GM18517 (cell line): ENCODE data around the gene GBGT1.
"Not testable (repeated sequence)": the region's sequence is repeated elsewhere in the genome, so short reads cannot be mapped to it uniquely, and the experiment has no call there.

ENCODE experiments used
- ATAC-seq: cut with Tn5 transposase; IDR thresholded peaks from one replicate; pipeline ENCODE4 v1.9.1; 2021; ENCODE audit warnings: mild to moderate bottlenecking, moderate library complexity; ENCODE audit not compliant: unreplicated experiment

GBGT1 gene

DNA sequence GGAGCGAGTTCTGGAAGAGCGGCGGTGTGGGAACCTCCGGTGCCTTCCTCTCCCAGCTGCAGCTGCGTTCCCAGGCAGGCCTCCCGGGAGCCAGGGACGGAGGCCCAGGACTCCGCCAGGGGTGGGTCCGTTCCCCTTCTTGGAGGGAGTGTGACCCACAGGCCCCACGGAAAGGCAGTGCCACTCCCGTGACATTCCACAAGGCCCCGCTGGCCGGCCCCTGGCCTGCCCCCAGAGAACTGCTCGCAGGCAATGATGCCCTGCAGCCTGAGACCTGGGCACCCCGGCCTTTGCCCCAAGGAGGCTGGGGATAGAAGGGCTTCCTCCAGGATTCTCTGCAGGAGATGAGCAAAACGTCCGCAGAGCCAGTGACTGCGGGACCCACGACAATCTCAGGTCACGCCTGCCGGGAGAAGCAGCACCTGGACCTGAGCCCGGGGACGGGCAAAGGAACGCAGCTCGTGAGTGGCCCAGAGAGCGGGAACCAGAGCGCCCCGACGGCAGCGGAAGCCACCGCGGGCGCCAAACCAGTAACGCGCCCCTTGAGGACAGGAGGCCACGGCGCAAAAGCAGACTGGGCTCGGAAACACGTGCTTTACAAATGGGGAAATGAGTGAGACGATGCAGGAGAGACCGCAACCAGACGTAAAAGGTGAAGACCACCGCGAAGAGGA, 36.1 kb upstream of the GBGT1 start:
- no peak for ATAC-seq

DNA sequence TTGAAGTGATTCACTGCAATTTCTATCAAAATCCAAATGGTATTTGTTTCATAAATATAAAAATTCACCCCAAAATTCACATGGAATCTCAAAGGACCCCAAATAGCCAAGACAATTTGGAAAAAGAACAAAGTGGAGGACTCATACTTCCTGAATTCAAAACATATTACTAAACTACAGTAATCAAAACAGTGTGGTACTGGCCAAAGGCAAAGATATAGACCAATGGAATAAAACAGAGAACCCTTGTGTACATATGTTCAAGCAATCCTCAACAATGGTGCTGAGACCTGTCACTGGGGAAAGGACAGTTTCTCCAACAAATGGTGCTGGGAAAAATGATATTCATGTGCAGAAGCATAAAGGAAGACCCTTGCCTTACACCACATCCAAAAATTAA, 31.3 kb upstream of the GBGT1 start:
- ATAC-seq, result no peak

DNA sequence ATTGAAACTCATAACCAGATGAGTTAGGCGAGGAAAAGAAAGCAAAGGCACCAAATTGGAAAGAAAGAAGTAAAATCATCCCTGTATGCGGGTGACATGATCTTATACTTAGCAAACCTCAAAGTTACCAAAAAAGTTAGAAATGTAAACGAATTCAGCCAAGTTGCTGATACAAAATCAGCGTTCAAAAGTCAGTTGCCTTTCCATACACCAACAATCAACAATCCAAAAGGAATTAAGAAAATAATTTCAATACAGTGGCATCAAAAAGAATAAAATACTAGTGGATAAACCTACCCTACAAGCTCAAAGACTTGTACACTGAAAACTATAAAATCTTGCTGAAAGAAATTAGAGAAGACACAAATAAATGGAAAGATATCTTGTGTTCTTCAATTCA, 30.9 kb upstream of the GBGT1 start:
- ATAC-seq, result no peak

DNA sequence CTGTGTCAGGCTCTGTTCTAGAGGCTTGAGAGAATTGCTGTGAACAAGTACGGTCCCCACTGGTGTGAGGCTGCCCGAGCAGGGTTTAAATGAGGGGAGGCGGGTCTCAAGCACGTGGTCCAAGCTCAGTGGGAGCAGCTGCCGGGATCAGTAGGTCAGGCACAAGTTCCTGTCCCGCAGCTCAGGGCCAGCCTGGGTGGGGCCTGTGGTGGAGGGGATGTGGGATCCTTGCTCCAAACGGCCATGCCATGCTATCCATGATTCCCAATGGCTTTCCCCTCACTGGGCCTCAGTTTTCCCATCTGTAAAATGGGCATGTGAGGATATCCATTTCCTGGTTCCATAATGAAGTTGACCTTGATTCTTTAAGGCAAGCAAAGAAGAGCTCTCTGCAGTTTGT, 28.3 kb upstream of the GBGT1 start:
- ATAC-seq, result no peak

DNA sequence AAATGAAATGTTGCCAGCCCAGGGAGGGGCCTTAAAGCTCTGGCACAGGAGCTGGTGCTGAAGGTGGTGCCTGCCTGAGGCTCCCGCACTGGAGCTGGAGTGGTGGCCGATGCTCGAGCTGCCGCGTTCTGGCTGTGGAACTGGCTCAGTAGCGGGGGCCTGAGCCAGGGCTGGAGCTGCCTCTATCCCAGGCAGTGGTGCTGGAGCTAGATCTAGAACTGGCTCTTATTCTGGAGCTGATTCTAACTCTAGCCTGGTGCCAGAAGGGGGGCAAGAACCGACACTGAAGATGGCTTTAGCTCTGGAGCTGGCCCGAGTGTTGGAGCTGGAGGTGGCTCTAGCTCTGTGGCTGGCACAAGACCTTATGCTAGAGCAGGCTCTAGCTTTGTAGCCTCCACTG, 26.1 kb upstream of the GBGT1 start:
- no peak for ATAC-seq

DNA sequence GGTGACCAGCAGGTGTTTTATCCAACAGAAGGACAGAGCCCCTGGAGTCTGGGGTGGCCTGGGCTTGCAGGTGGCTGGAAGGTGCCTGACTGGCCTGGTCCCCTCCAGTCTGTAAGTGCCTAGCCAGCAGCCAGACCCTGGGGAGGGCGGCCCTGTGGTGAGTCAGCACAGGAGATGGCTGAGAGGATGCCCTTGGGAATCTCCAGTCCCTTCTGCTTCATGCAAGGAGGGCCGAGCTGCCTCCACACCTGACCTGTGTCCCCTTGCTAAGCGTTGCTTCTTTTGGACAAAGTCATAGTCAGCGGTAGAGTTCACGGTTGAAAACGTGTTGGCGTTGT, 25.1 kb upstream of the GBGT1 start:
- no peak for ATAC-seq

DNA sequence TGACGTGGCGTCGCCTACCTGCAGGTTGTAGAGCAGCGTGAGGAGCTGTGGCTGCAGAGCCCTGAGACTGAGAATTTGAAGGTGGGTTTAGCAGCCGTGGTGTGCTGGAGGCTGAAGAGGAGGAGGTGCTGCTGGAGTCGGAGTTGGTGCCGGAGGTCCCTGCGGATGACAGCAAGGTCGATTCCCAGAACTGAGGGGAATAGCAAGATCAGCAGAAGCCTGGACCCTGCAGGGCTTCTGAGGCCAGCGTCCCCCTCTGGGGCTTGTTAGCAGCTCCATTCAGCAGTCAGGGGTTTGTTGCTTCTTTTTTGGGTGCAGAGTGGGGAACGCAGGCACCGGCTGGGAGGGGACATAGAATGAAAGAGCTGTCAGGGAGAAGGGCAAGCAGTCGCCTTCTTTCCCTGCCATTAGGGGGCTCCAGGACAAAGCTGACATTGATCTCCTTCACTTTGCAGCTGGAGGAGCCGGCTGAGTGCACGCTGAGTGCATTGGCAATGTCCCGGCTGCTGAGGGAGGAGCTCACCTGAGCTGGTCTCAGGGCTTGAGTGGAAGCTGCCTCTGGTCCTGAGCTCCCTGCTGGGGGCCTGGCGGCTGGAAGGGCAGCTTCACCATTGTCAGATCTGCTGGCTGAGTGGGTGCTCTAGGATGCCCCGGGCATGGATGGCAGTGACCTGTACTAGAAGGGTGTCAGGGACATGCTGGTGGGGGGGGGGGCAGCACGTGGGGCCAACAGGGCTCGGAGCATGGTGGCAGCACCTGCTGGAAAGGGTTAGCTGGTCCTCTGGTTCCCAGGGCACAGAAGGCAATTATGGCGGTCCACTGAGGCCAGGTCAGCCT, 24.5 kb upstream of the GBGT1 start:
- no peak for ATAC-seq

DNA sequence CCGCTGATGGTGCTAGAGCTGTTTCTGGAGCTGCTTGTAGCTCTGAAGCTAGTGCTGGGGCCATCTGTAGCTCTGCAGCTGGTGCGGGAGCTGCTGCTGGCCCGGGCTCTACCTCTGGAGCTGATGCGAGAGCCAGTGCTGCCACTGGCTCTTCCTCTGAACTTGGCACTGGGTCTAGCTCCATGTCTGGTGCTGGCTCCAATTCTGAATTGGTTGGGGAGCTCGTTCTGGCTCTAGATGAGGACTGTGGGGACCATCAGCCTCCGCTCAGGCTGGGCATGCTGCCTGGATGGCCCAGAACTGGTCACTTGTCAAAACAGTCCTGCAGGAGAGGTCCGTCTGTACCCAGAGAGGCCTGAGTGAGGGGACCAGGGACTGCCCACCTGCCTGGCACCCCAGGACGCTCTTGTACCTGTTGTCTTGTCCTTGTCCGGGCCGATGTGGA, 23.9 kb upstream of the GBGT1 start:
- ATAC-seq, result no peak

DNA sequence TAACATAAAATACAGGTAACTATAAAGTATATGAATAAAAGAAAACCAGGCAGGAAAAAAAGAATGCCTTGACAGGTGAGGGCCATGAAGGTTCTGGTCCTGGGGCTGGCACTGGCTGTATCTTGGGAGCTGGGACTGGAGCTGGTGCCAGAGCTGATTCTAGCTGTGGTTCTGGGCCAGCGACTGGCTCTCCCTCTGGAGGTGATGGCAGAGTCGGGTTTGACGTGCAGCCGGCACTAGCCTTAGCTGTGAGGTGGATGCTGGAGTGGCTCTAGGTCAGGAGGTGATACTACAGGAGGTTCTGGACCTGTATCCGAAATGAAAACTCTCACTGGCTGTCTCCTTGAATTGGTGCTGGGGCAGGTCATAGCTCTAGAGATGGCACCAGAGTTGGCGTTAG, 23.0 kb upstream of the GBGT1 start:
- no peak for ATAC-seq

DNA sequence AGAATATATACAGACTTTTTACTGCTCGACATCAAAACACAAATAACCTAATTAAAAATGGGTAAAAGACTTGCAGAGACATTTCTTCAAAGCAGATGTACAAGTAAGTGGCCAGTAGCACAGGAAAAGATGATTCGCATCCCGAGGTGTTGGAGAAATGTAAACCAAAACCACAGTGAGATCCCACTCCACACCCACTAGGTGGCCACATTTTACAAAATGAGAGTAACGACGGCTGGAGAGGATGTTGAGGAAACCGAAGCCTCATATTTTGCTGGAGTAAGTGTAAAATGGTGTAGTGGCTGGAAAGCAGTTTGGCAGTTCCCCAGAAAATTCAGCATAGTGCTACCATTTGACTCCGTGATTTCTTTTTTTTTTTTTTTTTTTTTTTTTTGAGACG, 21.3 kb upstream of the GBGT1 start:
- no peak for ATAC-seq

DNA sequence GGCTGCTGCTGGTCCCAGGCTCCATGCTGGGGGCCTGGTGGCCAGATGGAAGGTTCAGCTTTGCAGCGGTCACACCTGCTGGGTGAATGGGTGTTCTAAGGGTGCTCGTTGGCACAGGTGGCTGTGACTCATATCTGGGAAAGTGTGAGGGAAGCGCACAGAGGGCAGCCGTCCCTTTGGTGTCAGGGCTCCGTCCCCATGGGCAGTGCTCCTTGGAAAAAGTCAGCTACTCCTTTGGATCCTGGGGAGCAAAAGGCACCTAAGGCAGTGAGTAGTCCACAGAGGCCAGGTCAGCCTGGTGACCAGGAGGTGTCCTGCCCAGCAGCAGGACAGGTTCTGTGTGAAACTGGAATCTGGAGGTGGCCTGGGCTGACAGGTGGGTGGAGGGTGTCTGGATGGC, 18.4 kb upstream of the GBGT1 start:
- ATAC-seq, result no peak

DNA sequence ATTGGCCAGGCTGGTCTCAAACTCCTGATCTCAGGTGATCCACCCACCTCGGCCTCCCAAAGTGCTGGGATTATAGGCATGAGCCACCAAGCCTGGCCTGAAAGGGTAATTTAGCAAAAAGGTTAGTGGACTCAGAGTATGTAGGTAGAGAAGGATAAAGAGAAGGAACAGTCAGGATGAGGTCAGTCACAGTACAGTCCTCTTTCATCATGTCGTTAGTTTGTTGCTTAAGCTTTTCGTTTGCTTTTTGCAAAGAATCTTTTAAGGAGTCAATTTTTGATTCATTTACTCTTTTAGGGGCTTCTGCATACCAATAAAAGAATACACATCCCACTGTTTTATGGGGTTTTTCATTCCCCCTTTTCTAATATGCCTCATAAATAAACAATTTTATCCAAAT, 17.8 kb upstream of the GBGT1 start:
- no peak for ATAC-seq

DNA sequence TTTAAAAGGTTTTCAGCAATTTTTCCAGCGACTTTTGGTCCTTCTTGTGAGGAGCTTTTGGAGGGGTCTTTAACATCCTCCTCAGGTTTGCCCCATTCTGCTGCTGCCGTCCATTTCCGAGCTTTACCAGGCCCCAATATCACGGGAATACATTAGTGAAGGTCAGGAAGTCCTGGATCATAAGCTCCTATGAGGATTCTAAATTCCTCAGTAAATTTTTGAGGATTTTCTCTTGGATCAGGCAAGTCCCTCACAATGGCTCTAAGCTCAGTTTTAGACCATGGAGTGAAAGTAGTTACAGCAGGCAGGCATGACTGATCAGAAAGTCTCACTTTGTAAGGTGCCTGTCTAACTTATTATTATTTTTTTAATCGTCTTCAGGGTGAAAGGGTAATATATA, 17.2 kb upstream of the GBGT1 start:
- no peak for ATAC-seq

DNA sequence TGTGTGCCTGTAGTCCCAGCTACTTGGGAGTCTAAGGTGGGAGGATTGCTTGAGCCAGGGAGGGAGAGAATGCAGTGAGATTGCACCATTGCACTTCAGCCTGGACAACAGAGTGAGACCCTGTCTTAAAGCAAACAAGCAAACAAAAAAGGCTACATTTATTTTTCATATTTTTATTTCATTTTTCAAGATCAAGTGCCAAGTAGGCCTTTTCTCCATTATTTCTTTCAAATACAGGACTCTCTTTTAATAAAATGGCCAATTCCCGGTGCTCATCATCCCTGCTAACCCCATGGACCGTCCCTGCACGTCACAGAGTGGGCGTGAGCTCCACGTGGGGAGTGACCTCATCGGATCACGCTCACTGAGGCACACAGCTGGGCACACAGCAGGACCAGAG, 9.3 kb upstream of the GBGT1 start:
- ATAC-seq, result no peak

DNA sequence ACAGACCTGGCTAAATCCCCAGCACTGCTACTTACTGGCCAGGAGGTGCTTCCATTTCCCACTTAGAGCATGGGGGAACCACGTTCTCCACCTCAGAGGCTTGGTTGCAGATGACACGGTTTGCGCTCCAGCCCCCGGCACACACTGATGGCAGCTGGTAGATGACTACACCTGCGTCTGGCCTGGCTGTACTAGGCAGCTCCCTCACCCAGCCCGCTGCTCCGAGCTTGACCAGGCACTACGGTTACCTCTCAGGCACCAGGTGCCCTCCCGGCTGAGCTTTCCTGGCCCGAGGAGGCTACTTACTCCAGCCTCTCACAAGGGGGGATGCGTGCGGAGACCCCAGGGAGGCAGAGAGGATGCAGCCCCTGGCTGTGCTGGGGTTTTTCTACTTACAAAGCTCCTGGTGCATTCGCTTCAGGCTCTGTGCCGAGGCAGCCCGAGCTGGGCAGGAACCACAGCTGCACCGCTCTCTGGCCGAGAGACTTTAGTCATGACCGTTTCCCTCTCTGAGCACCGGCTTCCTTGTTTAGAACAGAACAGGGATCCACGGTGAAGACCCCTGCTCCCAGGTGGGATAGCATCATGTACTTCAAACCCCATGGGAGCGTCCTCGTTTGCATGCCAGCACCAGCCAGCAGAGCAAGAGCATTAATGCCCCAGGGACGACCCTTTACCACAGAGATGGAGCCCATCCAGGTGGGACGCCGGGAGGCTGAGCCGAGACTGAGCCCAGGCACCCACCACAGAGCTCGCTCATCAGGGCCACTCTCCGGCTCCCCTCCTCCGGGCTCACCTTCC, 7.6 kb upstream of the GBGT1 start:
- ATAC-seq, result no peak

DNA sequence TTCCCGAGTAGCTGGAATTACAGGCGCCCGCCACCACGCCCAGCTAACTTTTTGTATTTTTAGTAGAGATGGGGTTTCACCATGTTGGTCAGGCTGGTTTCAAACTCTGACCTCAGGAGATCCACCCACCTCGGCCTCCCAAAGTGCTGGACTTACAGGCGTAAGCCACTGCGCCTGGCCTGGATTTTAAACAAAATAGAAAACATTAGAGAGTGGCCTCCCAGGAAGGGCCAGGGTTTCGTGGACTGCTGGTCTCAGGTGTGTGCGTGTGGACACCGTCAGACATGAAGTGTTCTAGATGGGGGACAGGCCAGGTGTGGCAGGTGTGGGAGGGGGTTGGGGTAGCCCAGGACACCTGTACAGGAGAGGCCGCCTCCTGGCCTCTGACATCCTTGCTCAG, 7.0 kb upstream of the GBGT1 start:
- ATAC-seq, result no peak

DNA sequence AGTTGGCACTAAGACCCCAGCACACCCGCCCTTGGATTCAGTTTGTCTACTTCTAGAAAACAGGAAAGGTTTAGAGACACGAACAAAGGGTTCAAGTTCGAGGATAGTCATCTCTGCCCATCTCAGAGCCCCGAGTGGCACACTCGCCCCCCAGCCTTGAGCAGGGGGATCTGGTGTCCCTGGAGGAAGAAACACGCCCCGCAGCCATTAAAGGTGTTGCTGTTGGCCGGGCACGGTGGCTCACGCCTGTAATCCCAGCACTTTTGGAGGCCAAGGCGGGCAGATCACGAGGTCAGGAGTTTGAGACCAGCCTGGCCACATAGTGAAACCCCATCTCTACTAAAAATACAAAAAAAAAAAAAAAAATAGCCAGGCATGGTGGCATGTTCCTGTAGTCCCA, 6.0 kb upstream of the GBGT1 start:
- ATAC-seq, result not testable (repeated sequence)

DNA sequence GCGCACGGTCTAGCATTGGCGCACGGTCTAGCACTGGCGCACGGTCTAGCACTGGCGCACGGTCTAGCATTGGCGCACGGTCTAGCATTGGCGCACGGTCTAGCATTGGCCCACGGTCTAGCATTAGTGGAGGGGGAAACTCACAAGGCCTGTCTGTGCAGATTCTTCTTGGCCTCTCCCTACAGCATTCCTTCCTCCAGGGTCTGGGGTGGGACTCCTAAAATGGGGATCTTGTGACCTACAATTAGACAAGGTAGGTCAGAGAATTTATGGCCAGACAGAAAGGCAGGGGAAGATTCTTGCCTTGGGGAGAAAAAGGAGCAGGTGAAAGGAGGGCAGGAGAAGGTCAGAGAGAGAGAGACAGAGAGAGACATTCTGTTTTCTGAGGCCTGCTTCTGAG, 5.4 kb upstream of the GBGT1 start:
- no peak for ATAC-seq

DNA sequence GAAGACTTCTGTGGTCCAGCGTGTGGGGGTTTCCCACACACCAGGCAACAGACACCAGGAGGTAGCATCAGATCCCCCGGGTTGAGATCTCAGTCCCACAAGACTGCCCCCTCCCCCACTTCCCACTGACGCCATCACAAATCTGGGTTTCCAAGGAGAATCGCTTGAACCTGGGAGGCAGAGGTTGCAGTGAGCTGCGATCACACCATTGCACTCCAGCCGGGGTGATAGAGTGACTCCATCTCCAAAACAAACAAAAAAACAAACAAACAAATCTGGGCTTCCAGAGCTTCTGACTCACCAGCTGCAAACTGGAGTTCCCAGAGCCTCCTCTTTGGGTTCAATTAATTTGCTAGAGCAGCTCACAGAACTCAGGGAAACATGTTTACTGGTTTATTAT, 4.7 kb upstream of the GBGT1 start:
- ATAC-seq, result no peak

DNA sequence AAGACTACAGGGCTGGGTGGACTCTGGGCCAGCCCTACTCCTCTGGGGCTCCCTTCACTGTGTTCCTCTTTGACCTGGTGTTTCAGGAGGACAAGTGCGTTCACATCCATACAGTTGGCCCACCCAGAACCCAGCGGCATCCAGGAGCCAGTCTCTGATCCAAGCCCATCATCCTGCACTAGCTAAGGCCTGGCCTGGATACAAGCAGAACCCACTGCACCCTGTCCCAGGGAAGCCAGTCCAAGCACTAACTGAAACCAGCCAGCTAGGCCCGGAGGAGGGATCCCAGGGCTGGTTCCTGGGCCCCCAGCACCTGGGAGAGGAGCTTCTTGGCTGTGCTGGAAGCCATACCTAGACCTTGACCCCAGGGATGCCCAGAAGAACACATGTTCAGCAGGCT, 4.1 kb upstream of the GBGT1 start:
- ATAC-seq, result no peak

DNA sequence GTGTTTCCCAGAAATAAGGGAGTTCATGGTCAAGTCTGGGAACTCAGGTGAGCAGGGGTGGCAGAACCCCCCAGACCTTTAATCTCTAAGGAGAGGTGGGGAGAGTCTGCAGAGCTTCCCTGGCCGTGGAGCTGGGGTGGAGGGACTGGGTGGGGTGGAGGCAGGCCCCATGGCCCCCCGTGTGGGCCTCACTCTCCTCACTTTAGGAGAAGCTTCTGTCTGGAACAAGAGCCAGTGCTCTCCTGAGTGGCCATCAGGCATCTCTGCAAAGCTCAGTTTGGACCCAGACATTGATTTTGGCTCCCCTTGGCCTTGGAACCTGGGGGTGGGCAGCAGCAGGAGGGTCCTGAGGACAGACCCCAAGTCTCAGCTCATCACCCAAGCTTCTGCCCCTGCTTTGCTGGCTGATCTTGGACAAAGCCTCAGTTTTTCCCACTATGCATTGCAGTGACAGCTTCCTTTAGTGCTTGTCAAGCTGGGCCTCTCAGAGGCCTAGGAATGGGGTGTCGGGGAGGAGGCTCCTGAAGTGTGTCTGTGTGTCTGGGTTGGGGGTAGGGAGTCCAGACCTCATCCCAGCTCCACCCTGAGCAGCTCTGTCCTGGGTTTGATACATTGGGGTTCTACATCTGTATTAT, 3.5 kb upstream of the GBGT1 start:
- ATAC-seq, result no peak
